HG02885 (cell line): ENCODE results near the gene KPNA4.
A peak's percentile ranks its signal among the peaks of the same experiment; 100 is the strongest.
"Not testable (repeated sequence)": the region's sequence is repeated elsewhere in the genome, so short reads cannot be mapped to it uniquely, and the experiment has no call there.

Experiments used
- ATAC-seq: cut with Tn5 transposase; IDR thresholded peaks from one replicate; pipeline ENCODE4 v1.9.1; 2021; ENCODE audit warnings: mild to moderate bottlenecking; ENCODE audit not compliant: unreplicated experiment, poor library complexity

Gene KPNA4

GRCh38 chr3:160458151-160458550, 107.2 kb downstream of the KPNA4 start:
- no peak for ATAC-seq

GRCh38 chr3:160455846-160456245, 109.5 kb downstream of the KPNA4 start:
- ATAC-seq: no peak

GRCh38 chr3:160454995-160455394, 110.4 kb downstream of the KPNA4 start:
- no peak for ATAC-seq

GRCh38 chr3:160452251-160452650, 113.1 kb downstream of the KPNA4 start:
- ATAC-seq: not testable (repeated sequence)

- no peak for ATAC-seq
Observed at GRCh38 chr3:160451602-160452001, 113.8 kb downstream of the KPNA4 start.

GRCh38 chr3:160450846-160451245, 114.5 kb downstream of the KPNA4 start:
- ATAC-seq: no peak

GRCh38 chr3:160449636-160450598, 115.5 kb downstream of the KPNA4 start, which contains the start of gene TRIM59:
TSS of gene TRIM59 (minus strand) at chr3:160449786. CDS start at chr3:160439183, 10,603 bp downstream.
- peak; percentile 92 for ATAC-seq

GRCh38 chr3:160448845-160449635, 116.3 kb downstream of the KPNA4 start:
- ATAC-seq: peak; percentile 46

- ATAC-seq: no peak
Observed at GRCh38 chr3:160447544-160447943, 117.8 kb downstream of the KPNA4 start.

GRCh38 chr3:160446522-160447056, 118.8 kb downstream of the KPNA4 start:
- ATAC-seq: no peak

- ATAC-seq: no peak
Observed at GRCh38 chr3:160445854-160446253, 119.5 kb downstream of the KPNA4 start.
